GM21717 (cell line): ENCODE data around the gene LEFTY2.
"Not testable (repeated sequence)": the region's sequence is repeated elsewhere in the genome, so short reads cannot be mapped to it uniquely, and the experiment has no call there.

Experiments
- ATAC-seq: cut with Tn5 transposase; IDR thresholded peaks from one replicate; pipeline ENCODE4 v1.9.1; 2021; ENCODE audit warnings: mild to moderate bottlenecking, moderate library complexity; ENCODE audit not compliant: unreplicated experiment

The LEFTY2 gene

GRCh38 chr1:225931270-225932136 lies 9.5 kb downstream of the LEFTY2 start:
- no peak for ATAC-seq

GRCh38 chr1:225930566-225930965 lies 10.5 kb downstream of the LEFTY2 start:
- no peak for ATAC-seq

GRCh38 chr1:225929462-225929861 lies 11.6 kb downstream of the LEFTY2 start:
- ATAC-seq = not testable (repeated sequence)

- ATAC-seq = no peak
These were observed 12.5 kb downstream of the LEFTY2 start for GRCh38 chr1:225928186-225929175.

- ATAC-seq = no peak
These were observed 14.4 kb downstream of the LEFTY2 start for GRCh38 chr1:225926551-225927113.

GRCh38 chr1:225923692-225924555 lies 17.1 kb downstream of the LEFTY2 start, which contains the start of gene PYCR2:
Gene PYCR2, minus strand, starts transcription at chr1:225924250. Its CDS starts 140 bp downstream, at chr1:225924110.
- peak; percentile 98 for ATAC-seq

- ATAC-seq = no peak
These were observed 17.7 kb downstream of the LEFTY2 start for GRCh38 chr1:225923381-225923691.

GRCh38 chr1:225921734-225922709 lies 19.0 kb downstream of the LEFTY2 start:
- no peak for ATAC-seq

GRCh38 chr1:225919906-225920305 lies 21.1 kb downstream of the LEFTY2 start:
- ATAC-seq = no peak

- ATAC-seq = no peak
These were observed 22.7 kb downstream of the LEFTY2 start for GRCh38 chr1:225918280-225918679.

- no peak for ATAC-seq
These were observed 23.5 kb downstream of the LEFTY2 start for GRCh38 chr1:225917536-225917935.

GRCh38 chr1:225917101-225917500 lies 23.9 kb downstream of the LEFTY2 start:
- ATAC-seq = no peak

GRCh38 chr1:225915538-225915991 lies 25.5 kb downstream of the LEFTY2 start:
- no peak for ATAC-seq

GRCh38 chr1:225914947-225915346 lies 26.1 kb downstream of the LEFTY2 start:
- ATAC-seq = no peak

- ATAC-seq = no peak
These were observed 26.6 kb downstream of the LEFTY2 start for GRCh38 chr1:225914391-225914790.

GRCh38 chr1:225911191-225912130 lies 29.6 kb downstream of the LEFTY2 start:
- peak; percentile 74 for ATAC-seq

GRCh38 chr1:225909477-225909876 lies 31.5 kb downstream of the LEFTY2 start:
- no peak for ATAC-seq

GRCh38 chr1:225908773-225909172 lies 32.2 kb downstream of the LEFTY2 start:
- no peak for ATAC-seq
